ENCODE data around the gene PLAGL2.

GRCh38 chr20:32207626-32208498, at the start of gene PLAGL2, which contains the start of gene POFUT1:
- TF ChIP-seq POLR2AphosphoS5 (IDR thresholded peaks at IDR 0.05; ENCODE audit: low read depth, low read length) = peak; percentile 84
- peak in 1 of 3 experiments; percentile 12; a peak in 1 of 4 replicates for TF ChIP-seq CTCF (IDR thresholded peaks at IDR 0.05; ENCODE audit: control extremely low read depth in 1 of 3, insufficient read depth in 1 of 3, low read depth in 1 of 3, low read length in 3 of 3)
- peak; percentile 93 for TF ChIP-seq TAF7 (optimal IDR thresholded peaks at IDR 0.05; ENCODE audit: borderline replicate concordance, low read depth, low read length)
- peak; percentile 63 to 81; a peak in 1 of 4 replicates for TF ChIP-seq SIN3A (conservative IDR thresholded peaks at IDR 0.05 in 1 of 2, IDR thresholded peaks at IDR 0.05 in 1 of 2; ENCODE audit: low read depth in 1 of 2, low read length in 2 of 2)
- no peak for TF ChIP-seq ATF2 (IDR thresholded peaks at IDR 0.05; ENCODE audit: low read length)
- no peak for TF ChIP-seq CBX5 (IDR thresholded peaks at IDR 0.05; ENCODE audit: low read depth, low read length)
- no peak for TF ChIP-seq USF2 (IDR thresholded peaks at IDR 0.05; ENCODE audit: low read length)
- peak; percentile 79 to 96 for TF ChIP-seq POLR2A (IDR thresholded peaks at IDR 0.05; ENCODE audit: control extremely low read depth in 1 of 2, low read depth in 2 of 2, low read length in 2 of 2)
- no peak for TF ChIP-seq EZH2 (IDR thresholded peaks at IDR 0.05; ENCODE audit: low read depth, low read length, severe bottlenecking)
- TF ChIP-seq YY1 (IDR thresholded peaks at IDR 0.05; ENCODE audit: low read depth, low read length) = peak; percentile 81
- peak in 1 of 2 experiments; percentile 81; a peak in 1 of 3 replicates for TF ChIP-seq EP300 (IDR thresholded peaks at IDR 0.05; ENCODE audit: borderline replicate concordance in 1 of 2, low read depth in 2 of 2, low read length in 2 of 2)
- peak; percentile 92; the same call in 1 of the 2 replicates for TF ChIP-seq KDM1A (IDR thresholded peaks at IDR 0.05; ENCODE audit: borderline replicate concordance, low read length)

Measured in H1 (cell line).